ENCODE data around the gene CBFA2T2. TPM values are rescaled to one million over a fixed set of nuclear protein-coding genes. Genes with fewer than 3 reads are reported as not detected.
A peak's percentile ranks its signal among the peaks of the same experiment; 100 is the strongest.

CBFA2T2 gene
- total RNA-seq, 1 donor from 2014 or later = 9.1 TPM

DNA sequence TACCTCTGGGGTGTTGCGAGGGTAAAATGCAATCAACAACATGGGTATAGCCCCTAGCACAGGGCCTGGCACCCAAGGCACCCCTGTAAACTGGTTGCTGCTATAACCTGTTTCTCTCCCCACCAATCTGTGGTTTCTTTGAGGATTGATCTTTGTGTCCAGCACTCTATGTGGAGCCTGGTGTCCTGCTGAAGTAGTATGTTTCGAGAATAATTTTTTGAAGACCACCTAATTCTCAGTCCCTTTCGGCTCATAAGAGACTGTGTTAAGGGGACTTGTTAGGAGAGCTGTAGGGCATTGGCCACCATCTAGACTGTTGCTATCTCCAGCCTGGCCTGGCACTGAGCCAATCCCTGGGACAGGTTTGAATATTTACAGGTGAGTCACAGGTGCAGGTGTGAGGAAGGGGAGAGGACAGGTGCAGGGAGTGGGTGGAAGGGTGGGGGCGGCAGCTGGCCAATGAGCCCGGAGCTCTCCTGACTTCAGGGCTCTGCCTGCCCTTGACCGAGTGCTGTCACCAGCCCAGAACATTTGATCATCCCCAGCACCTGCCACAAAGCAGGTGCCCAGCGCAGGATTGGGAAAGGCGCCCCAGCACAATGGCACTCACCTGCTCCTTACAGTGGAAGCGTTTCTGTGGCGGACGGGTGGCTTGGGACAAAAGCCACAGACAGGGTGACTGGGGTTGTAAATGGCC is 164.2 kb downstream of the CBFA2T2 start:
- intact Hi-C loops (cut with DNase I) = loop anchor here (5.0 kb wide), 1 partner anchor 192 kb away; no protein-coding TSS in a partner anchor
- ATAC-seq (ENCODE audit: poor library complexity) = peak; percentile 23
- DNase-seq = no peak

DNA sequence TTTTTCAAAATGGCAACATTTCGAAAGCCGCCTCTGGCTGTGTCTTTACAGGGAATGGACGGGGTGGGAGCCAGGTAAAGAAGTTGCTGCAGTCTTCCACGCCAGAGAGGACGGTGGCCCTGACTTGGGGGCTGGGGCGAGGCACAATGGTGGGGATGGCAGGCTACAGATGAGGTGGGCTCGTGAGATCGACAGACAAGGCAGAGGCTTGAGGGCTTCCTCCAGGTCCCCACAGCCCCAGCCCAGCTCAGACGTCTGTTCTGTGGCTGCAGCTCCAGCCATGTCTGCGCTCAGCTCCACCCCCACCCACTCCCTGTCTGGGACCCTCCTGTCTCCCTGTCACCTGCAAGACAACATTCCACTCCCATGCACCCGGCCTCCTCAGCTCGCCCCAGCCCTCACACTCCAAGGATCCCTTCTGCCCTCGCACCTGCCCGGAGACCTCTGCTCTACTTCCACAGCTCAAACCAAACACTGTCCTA is 164.8 kb downstream of the CBFA2T2 start:
- DNase-seq (no peak), ATAC-seq (ENCODE audit: poor library complexity) (no peak)
- intact Hi-C loops (cut with DNase I) = loop anchor here (5.0 kb wide), 1 partner anchor 192 kb away; no protein-coding TSS in a partner anchor

DNA sequence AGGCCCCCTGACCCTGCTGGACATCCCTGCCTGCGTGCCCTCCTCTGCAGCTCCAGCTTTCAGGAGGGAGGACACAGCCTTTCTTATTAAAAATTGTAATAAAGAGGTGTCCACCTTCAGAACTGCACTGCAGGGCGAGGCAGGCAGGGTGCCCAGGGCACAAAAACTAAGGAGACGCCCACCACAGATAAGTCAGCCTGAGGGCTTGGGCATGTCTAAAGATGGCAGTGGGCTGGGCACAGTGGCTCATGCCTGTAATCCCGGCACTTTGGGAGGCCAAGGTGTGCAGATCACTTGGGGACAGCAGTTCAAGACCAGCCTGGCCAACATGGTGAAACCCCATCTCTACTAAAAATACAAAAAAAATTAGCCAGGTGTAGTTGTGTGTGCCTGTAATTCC is 165.3 kb downstream of the CBFA2T2 start:
- intact Hi-C loops (cut with DNase I) = no loop called here
- ATAC-seq (ENCODE audit: poor library complexity) (no peak), DNase-seq (no peak)

DNA sequence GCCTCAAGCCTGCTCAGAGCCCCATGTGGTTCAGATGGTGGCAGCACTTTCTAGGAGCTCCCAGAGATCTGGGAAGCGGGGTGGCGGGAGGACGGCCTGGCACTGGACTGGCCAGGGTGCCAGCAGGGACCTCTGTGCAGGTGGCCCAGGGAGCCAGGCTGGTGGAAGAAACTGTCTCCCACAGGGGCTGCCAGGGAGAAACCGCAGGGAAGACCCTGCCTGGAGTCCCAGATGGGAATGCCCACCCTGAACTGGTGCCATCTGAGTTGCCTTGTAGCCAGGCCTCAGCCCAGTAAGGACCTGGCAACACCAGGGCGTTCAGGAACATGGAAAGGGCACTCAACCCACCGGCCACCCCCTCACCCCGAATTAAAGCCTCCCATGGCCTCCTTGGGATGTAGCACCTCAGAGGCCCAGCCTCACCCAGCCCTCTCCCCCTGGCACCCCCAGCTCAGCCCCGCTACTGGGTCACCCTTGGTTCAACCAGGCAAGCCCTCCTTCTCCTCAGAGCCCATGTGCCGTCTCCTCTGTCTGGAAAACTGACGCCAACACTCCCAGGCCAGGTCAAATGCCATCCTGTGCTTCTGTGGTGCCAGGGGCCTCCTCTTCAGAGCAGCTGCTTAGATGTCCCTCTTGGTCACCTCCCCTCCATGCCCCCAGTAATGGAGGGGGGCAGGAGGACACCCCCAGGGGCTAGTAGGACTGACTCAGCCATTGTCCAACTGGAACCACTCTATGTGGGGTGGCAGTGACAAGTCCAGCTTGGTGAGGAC is 166.3 kb downstream of the CBFA2T2 start:
- intact Hi-C loops (cut with DNase I) = no loop called here
- no peak for DNase-seq
- ATAC-seq (ENCODE audit: poor library complexity) = no peak

DNA sequence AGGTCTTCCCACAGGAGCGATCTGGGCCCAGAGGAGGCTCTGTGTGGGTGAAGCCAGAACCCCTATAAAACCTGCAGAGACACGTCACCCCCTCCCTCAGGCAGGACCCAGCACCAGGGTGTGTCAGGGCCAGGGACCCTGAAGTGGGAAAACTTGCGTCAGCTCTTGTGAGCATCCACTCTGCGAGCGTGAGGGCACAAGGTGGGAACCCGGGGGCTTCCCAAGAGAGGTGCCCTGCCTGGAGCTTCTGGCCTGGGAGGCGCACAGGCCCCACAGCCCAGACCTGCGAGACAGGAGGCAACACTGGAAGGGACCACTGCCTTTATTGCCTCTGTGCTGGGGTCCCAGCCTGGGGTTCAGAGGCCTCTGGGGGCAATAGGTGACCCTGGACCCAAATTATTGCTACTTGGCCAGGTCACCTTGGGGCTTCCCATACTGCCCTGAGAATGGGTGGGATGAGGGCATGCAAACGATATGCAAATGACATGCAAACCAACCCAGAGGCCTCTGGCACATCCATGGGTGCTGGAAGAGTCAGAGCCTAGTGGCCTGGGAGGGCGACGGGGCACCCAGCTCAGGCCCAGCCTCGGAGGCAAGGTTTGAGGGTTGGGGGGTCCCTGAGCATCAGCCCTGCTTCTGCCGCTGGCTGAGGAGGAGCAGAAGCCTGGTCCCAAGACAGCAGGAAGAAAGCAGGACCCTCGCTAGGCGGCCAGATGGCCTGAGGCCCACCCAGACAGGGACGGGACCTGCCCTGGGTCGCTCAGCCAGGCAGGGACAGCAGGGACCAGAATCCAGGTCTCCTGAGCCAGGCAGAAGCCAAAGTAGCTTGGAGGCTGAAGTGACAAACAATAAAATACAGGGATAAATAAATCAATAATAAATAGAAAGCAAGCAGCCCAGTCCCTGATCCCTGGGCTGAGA is 167.1 kb downstream of the CBFA2T2 start:
- ATAC-seq (ENCODE audit: poor library complexity) (no peak), DNase-seq (no peak)
- intact Hi-C loops (cut with DNase I) = no loop called here

DNA sequence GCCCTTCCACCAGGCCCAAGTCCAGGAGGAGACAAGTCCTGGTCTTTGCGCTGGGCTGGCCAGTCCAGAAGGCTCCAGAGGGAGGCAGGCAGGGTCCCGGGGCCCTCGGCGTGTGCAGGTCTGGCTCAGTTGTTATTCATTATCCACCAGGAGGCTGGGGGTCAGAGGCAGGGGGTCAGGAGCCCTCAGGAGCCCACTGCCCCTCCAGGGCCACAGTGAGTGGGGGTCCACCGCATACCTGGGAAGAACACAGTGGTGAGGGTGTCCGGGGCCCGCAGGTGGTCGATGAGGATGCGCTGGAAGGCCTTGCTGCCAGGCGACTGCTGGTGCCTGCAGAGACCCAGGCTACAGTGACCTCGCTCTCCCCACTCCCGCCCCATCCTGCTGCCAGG is 167.8 kb downstream of the CBFA2T2 start:
- ATAC-seq (ENCODE audit: poor library complexity) (no peak), DNase-seq (no peak)
- intact Hi-C loops (cut with DNase I) = no loop called here

DNA sequence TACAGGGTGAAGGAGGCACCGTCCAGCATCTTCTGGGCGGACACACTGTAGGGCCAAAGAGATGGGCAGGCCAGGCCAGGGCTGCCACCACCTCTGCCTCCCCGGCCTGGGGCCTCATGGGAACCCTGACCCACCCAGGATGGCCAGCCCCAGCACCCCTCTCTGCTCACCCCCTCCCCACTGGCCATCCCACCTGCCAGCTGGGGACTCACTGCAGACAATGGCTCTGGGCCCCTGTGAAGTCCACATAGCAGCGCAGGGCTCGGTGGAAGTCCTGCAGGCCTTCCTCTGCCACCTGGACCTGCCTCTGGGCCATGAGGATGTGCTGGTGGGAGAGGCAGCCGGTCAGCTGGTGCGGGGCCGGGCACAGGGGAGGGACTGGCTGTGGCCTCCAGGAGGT is 168.6 kb downstream of the CBFA2T2 start:
- DNase-seq = no peak
- intact Hi-C loops (cut with DNase I) = no loop called here
- no peak for ATAC-seq (ENCODE audit: poor library complexity)

DNA sequence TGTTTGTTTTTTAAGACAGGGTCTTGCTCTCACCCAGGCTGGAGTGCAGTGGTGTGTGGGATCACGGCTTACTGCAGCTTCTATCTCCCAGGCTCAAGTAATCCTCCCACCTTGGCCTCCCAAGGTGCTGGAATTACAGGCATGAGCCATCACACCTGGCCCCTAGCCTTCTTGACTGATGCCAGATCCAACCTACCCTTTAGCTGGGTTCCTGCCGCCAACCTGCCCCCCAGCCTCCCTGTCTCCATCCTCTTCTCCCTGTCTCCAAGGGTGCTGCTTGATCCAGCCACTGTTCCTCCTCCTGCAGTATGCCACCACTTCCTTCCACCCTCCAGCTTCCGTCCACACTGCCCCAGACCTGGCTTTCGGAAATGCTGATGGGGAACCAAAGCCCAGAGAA is 169.0 kb downstream of the CBFA2T2 start:
- intact Hi-C loops (cut with DNase I) = no loop called here
- ATAC-seq (ENCODE audit: poor library complexity) = no peak
- DNase-seq = no peak

DNA sequence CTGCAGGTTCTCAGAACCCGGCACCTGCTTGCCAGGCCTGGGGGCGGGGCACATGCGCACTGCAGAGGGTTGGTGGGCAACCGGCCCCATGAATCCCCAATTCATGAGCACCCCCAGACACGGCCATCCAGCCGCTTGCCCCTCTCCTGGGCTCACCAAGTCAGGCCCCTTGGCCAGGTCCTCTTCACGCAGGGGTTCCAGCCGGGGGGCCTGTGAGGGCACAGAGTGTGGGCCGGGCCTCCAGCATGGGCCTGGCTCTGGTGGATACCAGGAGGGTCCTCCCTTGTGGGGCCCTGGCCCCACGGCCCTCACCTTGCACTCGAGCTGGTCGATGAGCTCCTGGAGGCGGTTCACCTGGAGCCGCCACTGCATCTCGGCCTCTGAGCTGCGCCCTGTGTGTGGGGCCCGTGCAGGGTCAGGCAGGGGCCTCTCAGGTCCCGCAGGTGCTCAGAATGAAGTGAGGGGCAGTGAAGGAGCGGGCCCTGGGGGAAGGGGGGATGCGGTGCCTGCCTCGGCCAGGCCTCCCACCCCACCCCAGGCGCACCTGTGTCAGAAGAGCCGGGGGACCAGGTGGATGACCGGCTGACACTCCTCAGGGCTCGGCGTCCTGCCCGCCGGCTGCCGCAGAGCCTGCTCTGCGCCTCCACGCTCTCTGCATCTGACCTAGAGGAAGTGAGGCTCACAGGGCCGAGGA is 169.6 kb downstream of the CBFA2T2 start:
- DNase-seq (no peak), ATAC-seq (ENCODE audit: poor library complexity) (no peak)
- intact Hi-C loops (cut with DNase I) = no loop called here

DNA sequence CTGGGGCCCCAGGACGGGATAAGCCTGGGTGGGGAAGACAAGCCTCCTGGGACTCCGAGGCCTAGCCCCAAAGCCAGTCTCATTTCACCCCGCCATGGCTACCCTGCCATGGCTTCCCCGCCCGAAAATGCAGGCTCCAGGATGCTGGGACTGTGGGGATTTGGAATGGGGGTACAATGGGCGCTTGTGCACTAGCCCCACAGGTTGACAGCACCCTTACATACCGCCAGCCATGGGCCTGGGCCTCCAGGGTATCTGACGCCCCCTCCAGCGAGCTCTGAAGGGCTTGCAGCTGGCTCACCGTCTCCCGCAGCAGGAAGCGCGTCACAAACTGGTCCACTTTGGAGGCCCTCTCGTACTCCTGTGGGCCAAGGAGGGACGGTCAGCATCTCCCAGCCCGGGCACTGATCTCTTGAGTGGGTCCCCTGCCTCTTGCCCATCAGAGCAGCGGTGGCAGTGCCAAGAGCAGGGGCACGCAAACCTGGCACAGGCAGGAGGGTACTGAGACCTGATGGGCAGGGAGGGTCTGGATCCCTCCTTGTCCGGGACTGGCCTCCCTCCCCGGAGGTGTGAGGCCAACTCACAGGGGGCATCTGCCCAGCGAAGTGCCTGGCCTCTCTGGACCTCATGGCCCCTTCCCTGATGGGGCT is 170.3 kb downstream of the CBFA2T2 start:
- intact Hi-C loops (cut with DNase I) = no loop called here
- ATAC-seq (ENCODE audit: poor library complexity) = no peak
- DNase-seq = no peak

DNA sequence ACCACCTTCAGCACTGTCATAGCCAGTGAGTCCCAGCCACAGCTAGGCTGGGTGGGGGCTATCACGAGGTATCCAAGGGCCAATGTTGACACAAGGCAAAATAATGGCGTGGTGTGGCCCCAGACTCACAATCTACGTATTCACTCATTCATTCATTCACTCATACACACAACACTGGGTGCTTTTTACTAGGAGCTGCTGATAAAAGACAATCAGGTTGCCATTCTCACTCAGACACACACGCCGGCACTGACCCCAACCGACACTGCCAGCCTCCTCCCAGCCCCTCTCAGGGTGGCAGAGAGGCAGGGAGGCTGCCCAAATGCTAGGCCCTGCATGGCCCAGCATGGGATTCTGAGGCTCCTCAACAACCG is 170.8 kb downstream of the CBFA2T2 start:
- ATAC-seq (ENCODE audit: poor library complexity) (no peak), DNase-seq (no peak)
- intact Hi-C loops (cut with DNase I) = no loop called here

DNA sequence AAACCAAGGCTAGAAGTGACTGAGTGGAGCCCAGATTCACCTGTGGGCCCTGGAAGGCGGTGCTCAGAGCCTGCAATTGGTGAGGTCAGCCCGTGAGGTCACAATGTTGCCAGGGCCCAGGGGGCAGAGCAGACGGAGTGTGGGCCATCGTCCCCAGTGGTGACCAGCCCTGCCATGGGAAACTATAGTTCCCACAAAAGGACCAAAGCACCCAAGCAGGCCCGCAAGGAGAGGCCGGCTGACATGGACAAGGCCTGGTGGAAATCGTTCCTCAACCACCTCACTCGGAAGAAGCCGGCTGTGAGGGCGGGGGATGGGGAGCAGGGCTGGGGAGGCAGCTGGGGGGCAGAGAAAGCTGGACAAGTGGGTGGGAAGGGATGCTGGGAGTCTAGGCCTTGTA is 172.3 kb downstream of the CBFA2T2 start, which contains the start of gene C20orf144:
C20orf144 (plus strand) TSS at position 156 of the 400 bp plus-strand sequence; CDS start at position 175, 19 bp downstream.
- intact Hi-C loops (cut with DNase I) = no loop called here
- DNase-seq = no peak
- ATAC-seq (ENCODE audit: poor library complexity) = no peak

DNA sequence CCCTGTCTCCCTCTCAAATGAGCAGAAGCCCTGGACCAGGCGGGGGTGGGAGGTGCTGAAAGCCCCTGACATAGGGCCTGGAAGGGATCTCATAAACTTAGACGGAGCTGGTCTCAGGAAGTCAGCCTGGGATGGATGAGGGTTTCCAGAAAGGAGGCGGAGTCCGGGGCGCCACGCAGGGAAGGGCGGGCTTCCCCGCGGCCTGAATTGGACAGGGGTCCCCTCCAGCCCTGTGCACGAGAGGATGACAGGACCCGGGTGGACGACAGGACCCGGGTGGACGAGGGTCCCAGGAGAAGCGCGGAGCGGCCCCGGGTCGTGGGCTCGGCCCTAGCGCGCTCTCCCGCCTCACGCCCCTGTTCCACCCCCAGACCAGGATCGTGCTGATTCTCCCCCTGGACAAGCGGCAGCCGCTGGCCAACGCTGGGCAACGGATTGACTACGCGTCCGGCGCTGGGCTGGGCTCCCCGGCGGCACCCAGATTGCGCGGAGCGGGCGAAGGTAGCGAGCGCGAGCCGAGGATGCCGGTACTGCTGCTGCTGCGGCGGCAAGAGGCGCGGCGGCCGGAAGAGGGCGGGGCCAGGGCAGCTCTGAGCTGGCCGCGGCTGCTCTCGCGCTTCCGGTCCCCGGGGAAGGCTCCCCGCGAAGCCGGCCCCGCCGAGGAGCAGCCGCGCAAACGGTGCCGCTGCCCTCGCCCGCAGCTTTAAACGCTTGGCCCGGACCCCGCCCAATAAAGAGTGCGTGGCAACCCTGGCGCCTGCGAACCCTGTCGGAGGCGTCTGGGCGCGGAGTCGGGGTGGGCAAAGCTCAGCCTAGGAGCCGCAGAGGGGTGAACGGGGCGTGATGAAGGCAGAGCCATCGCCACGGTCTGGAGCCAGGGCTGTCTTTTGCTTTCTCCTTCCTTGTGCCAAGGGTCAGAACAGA is 173.5 kb downstream of the CBFA2T2 start:
- DNase-seq = peak; percentile 93
- intact Hi-C loops (cut with DNase I) = no loop called here
- ATAC-seq (ENCODE audit: poor library complexity) = peak; percentile 75

DNA sequence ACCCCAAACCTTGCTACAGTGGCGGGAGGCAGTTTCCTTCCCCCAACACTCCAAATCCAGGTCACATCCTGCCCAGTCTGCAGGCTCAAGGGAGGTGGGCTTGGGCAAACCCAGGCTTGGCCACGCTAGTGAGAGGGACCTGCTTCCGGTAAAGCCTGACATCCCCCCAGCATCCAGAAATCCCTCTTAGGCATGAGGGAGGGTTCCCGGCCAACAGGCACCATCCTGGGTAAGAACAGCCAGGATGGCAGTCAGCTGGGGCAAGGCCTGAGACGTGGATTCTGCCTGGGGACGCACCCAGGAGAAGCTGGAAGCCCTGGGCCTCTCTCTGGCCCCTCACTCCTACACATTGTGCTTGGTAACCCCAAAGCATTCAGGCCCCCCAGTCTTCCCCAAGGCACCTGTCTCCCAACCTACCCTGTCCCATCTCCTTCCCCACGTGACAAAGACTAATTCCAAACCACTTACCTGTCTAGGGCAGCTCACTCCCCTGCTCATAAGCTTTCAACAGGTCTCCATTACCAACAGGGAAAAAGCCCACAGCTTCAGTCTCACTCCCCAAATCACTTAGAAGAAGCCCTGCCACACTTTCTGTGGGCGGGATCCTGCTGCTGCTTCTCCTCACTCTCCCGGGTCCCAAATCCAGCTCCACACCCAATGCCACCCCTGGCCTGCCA is 174.3 kb downstream of the CBFA2T2 start:
- no peak for ATAC-seq (ENCODE audit: poor library complexity)
- intact Hi-C loops (cut with DNase I) = no loop called here
- no peak for DNase-seq

DNA sequence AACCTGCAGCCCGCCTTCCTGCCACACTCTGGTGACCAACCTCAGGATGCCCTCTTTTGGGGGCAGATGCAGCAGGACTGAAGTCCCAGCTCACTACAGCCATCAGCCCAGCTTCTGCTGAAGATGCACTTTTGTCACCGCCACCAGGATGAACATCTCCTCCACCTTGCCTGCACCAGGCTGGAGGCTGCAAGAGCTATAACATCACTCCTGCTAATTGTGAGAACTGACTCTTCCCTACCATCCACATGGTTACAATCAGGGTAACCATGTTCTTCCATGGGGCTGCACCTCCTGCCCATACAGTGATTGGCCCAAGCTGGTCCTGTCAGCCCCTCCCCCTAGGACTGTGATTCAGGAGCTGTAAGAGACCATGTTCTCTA is 174.9 kb downstream of the CBFA2T2 start:
- intact Hi-C loops (cut with DNase I) = no loop called here
- ATAC-seq (ENCODE audit: poor library complexity) = no peak
- DNase-seq = no peak

Measured in Right ventricle myocardium superior (tissue), 1 donor.